Left cardiac atrium (tissue), 4 donors: Measurements from ENCODE around the gene C17orf50. TPM values are rescaled to one million over a fixed set of nuclear protein-coding genes. Genes with fewer than 3 reads are reported as not detected.
"Not testable (repeated sequence)": the region's sequence is repeated elsewhere in the genome, so short reads cannot be mapped to it uniquely, and the experiment has no call there.

Experiments used
- ATAC-seq, 2 donors: fragments of 200-7000 bp; cut with Tn5 transposase; one replicate each; pipeline ENCODE4 v1.9.1; 2020; ENCODE audit warnings: mild to moderate bottlenecking in 2 of 2, moderate library complexity in 2 of 2
- DNase-seq: peaks from one replicate; pipeline ENCODE4 v3.0.0-alpha.2; 2020
- intact Hi-C, 2 donors: fragments of 100-400 bp; cut with DNase I; formaldehyde crosslinking; loops; one replicate each; pipeline versions ENCODE4 v1.14.1 to v1.15.1; 2022 to 2023
- total RNA-seq, 2 donors: library from RNA; stranded (reverse); fragmentation: NEBNext Ultra II Directional; extraction: Animal tissue kit (Norgen Biotek cat#: 25700); gene quantifications; one replicate each; pipeline ENCODE4 v1.2.1, GENCODE V29; 2021
- donor health status: DM: no; HTN: yes; CAD: no.
- donor health status: DM: no; HTN: yes; CAD: no; lungs with severe emphysema.
- donor health status: DM: yes; HTN: yes; CAD: no.
- donor health status: Dilated cardiomyopathy.

C17orf50 gene
- total RNA-seq, 2 donors from 2014 or later, result not detected

- ATAC-seq, result peak; percentile 32 to 42
- intact Hi-C loops, result loop anchor here (2.0 to 10.0 kb wide), 3 partner anchors 94 to 136 kb away; no protein-coding TSS in a partner anchor
- DNase-seq, result no peak
These were observed 12.3 kb upstream of the C17orf50 start for GRCh38 chr17:35748341-35748841.

GRCh38 chr17:35748979-35749378, 11.7 kb upstream of the C17orf50 start:
- DNase-seq (no peak), ATAC-seq (no peak)
- intact Hi-C loops, result loop anchor here (2.0 to 10.0 kb wide), 3 partner anchors 94 to 137 kb away; no protein-coding TSS in a partner anchor

GRCh38 chr17:35749560-35750412, 10.9 kb upstream of the C17orf50 start:
- DNase-seq, result no peak
- peak in 1 of 2 donors; percentile 16 for ATAC-seq
- intact Hi-C loops, result loop anchor here (2.0 to 10.0 kb wide), 3 partner anchors 95 to 137 kb away; no protein-coding TSS in a partner anchor

- intact Hi-C loops, result no loop called here
- ATAC-seq (no peak), DNase-seq (no peak)
These were observed 9.9 kb upstream of the C17orf50 start for GRCh38 chr17:35750526-35751395.

GRCh38 chr17:35751541-35751940, 9.1 kb upstream of the C17orf50 start:
- DNase-seq, intact Hi-C loops, ATAC-seq: not testable (repeated sequence)

- DNase-seq (no peak), ATAC-seq (no peak)
- intact Hi-C loops, result no loop called here
These were observed 8.2 kb upstream of the C17orf50 start for GRCh38 chr17:35752471-35752870.

GRCh38 chr17:35752945-35753764, 7.5 kb upstream of the C17orf50 start, which contains the start of gene GAS2L2:
GAS2L2 (minus strand) TSS chr17:35753239; CDS start chr17:35752850, 389 bp downstream.
- no peak for DNase-seq
- peak in 1 of 2 donors; percentile 68 for ATAC-seq

GRCh38 chr17:35757243-35757642, 3.4 kb upstream of the C17orf50 start:
- intact Hi-C loops, result no loop called here
- DNase-seq (no peak), ATAC-seq (no peak)

More at GRCh38 chr17:35752945-35753764, 7.5 kb upstream of the C17orf50 start, which contains the start of gene GAS2L2:
- intact Hi-C loops, result no loop called here

GRCh38 chr17:35761601-35762000, 914 bp downstream of the C17orf50 start:
- DNase-seq, result no peak
- intact Hi-C loops, result no loop called here
- no peak for ATAC-seq

GRCh38 chr17:35763767-35764122, 3.1 kb downstream of the C17orf50 start:
- ATAC-seq, result no peak
- no peak for DNase-seq
- intact Hi-C loops, result loop anchor here (1.0 to 2.0 kb wide), 2 partner anchors 41 to 45 kb away; partner anchors contain the start of gene TAF15 (in 1 of the 2)

- ATAC-seq, result peak; percentile 93 to 95
- DNase-seq, result peak; percentile 90
- intact Hi-C loops, result loop anchor here (1.0 to 2.0 kb wide), 2 partner anchors 40 to 44 kb away; partner anchors contain the start of gene TAF15 (in 1 of the 2)
These were observed 3.7 kb downstream of the C17orf50 start for GRCh38 chr17:35764123-35764991.

GRCh38 chr17:35765086-35765710, 4.5 kb downstream of the C17orf50 start:
- intact Hi-C loops, result loop anchor here in 1 of 2 donors (2.0 kb wide), 1 partner anchor 44 kb away; the partner anchor contains the start of gene TAF15
- DNase-seq (no peak), ATAC-seq (no peak)

- ATAC-seq, result no peak
- no peak for DNase-seq
- intact Hi-C loops, result loop anchor here in 1 of 2 donors (2.0 kb wide), 1 partner anchor 43 kb away; the partner anchor contains the start of gene TAF15
These were observed 5.2 kb downstream of the C17orf50 start for GRCh38 chr17:35765756-35766488.

- DNase-seq, result no peak
- no peak for ATAC-seq
- intact Hi-C loops, result no loop called here
These were observed 5.8 kb downstream of the C17orf50 start for GRCh38 chr17:35766489-35766877.

- intact Hi-C loops, result no loop called here
- no peak for ATAC-seq
- no peak for DNase-seq
These were observed 6.3 kb downstream of the C17orf50 start for GRCh38 chr17:35766903-35767510.

GRCh38 chr17:35768797-35769196, 8.1 kb downstream of the C17orf50 start:
- ATAC-seq (no peak), DNase-seq (no peak)
- intact Hi-C loops, result no loop called here
